ENCODE measurements around the gene RRP15.

DNA sequence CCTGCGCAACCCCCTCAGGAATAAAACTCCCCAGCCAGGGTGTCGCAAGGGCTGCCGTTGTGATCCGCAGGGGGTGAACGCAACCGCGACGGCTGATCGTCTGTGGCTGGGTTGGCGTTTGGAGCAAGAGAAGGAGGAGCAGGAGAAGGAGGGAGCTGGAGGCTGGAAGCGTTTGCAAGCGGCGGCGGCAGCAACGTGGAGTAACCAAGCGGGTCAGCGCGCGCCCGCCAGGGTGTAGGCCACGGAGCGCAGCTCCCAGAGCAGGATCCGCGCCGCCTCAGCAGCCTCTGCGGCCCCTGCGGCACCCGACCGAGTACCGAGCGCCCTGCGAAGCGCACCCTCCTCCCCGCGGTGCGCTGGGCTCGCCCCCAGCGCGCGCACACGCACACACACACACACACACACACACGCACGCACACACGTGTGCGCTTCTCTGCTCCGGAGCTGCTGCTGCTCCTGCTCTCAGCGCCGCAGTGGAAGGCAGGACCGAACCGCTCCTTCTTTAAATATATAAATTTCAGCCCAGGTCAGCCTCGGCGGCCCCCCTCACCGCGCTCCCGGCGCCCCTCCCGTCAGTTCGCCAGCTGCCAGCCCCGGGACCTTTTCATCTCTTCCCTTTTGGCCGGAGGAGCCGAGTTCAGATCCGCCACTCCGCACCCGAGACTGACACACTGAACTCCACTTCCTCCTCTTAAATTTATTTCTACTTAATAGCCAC is 60.7 kb downstream of the RRP15 start:
- TF ChIP-seq, protein P1, sequence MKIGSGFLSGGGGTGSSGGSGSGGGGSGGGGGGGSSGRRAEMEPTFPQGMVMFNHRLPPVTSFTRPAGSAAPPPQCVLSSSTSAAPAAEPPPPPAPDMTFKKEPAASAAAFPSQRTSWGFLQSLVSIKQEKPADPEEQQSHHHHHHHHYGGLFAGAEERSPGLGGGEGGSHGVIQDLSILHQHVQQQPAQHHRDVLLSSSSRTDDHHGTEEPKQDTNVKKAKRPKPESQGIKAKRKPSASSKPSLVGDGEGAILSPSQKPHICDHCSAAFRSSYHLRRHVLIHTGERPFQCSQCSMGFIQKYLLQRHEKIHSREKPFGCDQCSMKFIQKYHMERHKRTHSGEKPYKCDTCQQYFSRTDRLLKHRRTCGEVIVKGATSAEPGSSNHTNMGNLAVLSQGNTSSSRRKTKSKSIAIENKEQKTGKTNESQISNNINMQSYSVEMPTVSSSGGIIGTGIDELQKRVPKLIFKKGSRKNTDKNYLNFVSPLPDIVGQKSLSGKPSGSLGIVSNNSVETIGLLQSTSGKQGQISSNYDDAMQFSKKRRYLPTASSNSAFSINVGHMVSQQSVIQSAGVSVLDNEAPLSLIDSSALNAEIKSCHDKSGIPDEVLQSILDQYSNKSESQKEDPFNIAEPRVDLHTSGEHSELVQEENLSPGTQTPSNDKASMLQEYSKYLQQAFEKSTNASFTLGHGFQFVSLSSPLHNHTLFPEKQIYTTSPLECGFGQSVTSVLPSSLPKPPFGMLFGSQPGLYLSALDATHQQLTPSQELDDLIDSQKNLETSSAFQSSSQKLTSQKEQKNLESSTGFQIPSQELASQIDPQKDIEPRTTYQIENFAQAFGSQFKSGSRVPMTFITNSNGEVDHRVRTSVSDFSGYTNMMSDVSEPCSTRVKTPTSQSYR (CRISPR knock-in tag; IDR thresholded peaks at IDR 0.05; ENCODE audit: borderline replicate concordance): no peak
- TF ChIP-seq POLR2AphosphoS5 (IDR thresholded peaks at IDR 0.05; ENCODE audit: low read depth, low read length) (no peak), NFE2L1 (CRISPR knock-in tag; IDR thresholded peaks at IDR 0.05; ENCODE audit: borderline replicate concordance) (no peak), ASH2L (IDR thresholded peaks at IDR 0.05; ENCODE audit: insufficient read length, low read depth, low read length) (no peak), CBX5 (CRISPR knock-in tag; IDR thresholded peaks at IDR 0.05; ENCODE audit: borderline replicate concordance) (no peak), RBM22 (optimal IDR thresholded peaks at IDR 0.05; ENCODE audit: low read length) (no peak)
- TF ChIP-seq, protein P2, sequence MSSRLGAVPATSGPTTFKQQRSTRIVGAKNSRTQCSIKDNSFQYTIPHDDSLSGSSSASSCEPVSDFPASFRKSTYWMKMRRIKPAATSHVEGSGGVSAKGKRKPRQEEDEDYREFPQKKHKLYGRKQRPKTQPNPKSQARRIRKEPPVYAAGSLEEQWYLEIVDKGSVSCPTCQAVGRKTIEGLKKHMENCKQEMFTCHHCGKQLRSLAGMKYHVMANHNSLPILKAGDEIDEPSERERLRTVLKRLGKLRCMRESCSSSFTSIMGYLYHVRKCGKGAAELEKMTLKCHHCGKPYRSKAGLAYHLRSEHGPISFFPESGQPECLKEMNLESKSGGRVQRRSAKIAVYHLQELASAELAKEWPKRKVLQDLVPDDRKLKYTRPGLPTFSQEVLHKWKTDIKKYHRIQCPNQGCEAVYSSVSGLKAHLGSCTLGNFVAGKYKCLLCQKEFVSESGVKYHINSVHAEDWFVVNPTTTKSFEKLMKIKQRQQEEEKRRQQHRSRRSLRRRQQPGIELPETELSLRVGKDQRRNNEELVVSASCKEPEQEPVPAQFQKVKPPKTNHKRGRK (CRISPR knock-in tag; IDR thresholded peaks at IDR 0.05): no peak
- TF ChIP-seq, protein P3, sequence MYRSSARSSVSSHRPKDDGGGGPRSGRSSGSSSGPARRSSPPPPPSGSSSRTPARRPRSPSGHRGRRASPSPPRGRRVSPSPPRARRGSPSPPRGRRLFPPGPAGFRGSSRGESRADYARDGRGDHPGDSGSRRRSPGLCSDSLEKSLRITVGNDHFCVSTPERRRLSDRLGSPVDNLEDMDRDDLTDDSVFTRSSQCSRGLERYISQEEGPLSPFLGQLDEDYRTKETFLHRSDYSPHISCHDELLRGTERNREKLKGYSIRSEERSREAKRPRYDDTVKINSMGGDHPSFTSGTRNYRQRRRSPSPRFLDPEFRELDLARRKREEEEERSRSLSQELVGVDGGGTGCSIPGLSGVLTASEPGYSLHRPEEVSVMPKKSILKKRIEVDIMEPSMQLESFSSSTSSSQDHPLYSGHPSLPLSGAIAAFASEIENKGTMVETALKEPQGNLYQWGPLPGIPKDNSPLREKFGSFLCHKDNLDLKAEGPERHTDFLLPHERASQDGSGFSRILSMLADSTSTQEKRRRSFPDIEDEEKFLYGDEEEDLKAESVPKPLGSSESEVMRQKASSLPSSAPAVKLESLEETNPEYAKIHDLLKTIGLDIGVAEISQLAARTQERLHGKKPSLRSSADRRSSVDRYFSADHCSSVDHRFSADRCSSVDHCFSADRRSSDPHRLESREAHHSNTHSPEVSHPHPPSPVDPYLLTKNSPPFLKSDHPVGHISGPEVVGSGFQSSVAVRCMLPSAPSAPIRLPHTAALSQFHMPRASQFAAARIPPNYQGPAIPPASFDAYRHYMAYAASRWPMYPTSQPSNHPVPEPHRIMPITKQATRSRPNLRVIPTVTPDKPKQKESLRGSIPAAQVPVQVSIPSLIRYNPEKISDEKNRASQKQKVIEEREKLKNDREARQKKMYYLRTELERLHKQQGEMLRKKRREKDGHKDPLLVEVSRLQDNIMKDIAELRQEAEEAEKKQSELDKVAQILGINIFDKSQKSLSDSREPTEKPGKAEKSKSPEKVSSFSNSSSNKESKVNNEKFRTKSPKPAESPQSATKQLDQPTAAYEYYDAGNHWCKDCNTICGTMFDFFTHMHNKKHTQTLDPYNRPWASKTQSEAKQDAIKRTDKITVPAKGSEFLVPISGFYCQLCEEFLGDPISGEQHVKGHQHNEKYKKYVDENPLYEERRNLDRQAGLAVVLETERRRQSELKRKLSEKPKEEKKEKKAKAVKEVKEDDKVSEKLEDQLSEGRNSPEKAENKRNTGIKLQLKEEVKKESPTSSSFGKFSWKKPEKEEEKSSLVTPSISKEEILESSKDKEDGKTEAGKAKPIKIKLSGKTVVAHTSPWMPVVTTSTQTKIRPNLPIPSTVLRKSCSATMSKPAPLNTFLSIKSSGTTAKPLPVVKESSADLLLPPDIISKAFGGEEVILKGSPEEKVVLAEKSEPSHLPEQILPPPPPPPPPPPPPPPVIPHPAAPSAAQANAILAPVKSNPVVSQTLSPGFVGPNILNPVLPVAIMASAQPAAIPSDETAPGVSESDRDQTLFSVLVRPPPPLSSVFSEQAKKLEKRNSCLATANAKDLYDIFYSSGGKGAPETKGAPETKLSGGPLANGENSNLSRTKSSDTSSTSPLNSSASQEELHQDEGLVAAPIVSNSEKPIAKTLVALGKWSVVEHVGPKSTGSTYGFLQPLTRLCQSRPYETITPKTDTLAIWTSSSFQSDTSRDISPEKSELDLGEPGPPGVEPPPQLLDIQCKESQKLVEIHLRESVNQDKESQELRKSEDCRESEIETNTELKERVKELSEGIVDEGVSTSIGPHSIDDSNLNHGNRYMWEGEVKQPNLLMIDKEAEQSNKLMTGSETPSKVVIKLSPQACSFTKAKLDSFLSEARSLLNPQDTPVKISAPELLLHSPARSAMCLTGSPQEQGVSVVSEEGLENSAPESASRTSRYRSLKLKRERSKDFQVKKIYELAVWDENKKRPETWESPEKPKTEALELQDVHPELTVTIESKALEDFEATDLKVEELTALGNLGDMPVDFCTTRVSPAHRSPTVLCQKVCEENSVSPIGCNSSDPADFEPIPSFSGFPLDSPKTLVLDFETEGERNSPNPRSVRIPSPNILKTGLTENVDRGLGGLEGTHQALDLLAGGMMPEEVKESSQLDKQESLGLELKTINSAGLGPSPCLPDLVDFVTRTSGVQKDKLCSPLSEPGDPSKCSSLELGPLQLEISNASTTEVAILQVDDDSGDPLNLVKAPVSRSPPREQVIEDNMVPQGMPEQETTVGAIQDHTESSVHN (CRISPR knock-in tag; IDR thresholded peaks at IDR 0.05): no peak
- TF ChIP-seq, protein P4, sequence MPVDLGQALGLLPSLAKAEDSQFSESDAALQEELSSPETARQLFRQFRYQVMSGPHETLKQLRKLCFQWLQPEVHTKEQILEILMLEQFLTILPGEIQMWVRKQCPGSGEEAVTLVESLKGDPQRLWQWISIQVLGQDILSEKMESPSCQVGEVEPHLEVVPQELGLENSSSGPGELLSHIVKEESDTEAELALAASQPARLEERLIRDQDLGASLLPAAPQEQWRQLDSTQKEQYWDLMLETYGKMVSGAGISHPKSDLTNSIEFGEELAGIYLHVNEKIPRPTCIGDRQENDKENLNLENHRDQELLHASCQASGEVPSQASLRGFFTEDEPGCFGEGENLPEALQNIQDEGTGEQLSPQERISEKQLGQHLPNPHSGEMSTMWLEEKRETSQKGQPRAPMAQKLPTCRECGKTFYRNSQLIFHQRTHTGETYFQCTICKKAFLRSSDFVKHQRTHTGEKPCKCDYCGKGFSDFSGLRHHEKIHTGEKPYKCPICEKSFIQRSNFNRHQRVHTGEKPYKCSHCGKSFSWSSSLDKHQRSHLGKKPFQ (CRISPR knock-in tag; IDR thresholded peaks at IDR 0.05; ENCODE audit: insufficient replicate concordance): no peak

Measured in HepG2 (cell line).